DOHH2 (cell line): Measurements from ENCODE around the gene PIGT.

Experiments
- H3F3A ChIP-seq: fragments of 200-600 bp; sonication (generic), shearing (Covaris generic); 2 replicates; pipeline ENCODE4 v1.6.0; 2016; ENCODE audit warnings: antibody characterized with exemption, mild to moderate bottlenecking; ENCODE audit not compliant: control insufficient read depth, insufficient read depth
- H3K27ac ChIP-seq: fragments of 200-600 bp; sonication (generic); 2 replicates; pipeline ENCODE4 v1.5.1; 2014; ENCODE audit warnings: low read depth, mild to moderate bottlenecking, low read length, moderate library complexity
- H3K27me3 ChIP-seq: fragments of 200-600 bp; sonication (generic); 2 replicates; pipeline ENCODE4 v1.6.1; 2014; ENCODE audit warnings: mild to moderate bottlenecking, low read length, mixed read lengths; ENCODE audit not compliant: control insufficient read depth
- H3K36me3 ChIP-seq: fragments of 200-600 bp; sonication (generic); 2 replicates; pipeline ENCODE4 v1.6.1; 2014; ENCODE audit warnings: mild to moderate bottlenecking, low read length, moderate library complexity, mixed read lengths; ENCODE audit not compliant: control insufficient read depth
- H3K4me1 ChIP-seq: fragments of 200-600 bp; sonication (generic); 2 replicates; pipeline ENCODE4 v1.6.1; 2014; ENCODE audit warnings: mild to moderate bottlenecking, low read length, mixed read lengths; ENCODE audit not compliant: control insufficient read depth
- H3K4me2 ChIP-seq: fragments of 200-600 bp; sonication (generic); 2 replicates; pipeline ENCODE4 v1.6.0; 2014; ENCODE audit warnings: mild to moderate bottlenecking, low read length, moderate library complexity
- H3K4me3 ChIP-seq: fragments of 200-600 bp; sonication (generic); 2 replicates; pipeline ENCODE4 v1.5.1; 2014; ENCODE audit warnings: mild to moderate bottlenecking, low read length, mixed read lengths
- H3K79me2 ChIP-seq: fragments of 200-600 bp; sonication (generic); 2 replicates; pipeline ENCODE4 v1.6.1; 2014; ENCODE audit warnings: mild to moderate bottlenecking, low read length, mixed read lengths; ENCODE audit not compliant: control insufficient read depth
- H3K9me2 ChIP-seq: fragments of 200-600 bp; sonication (generic); replicated peaks from 2 replicates; pipeline ENCODE4 v1.6.1; 2014; ENCODE audit warnings: mild to moderate bottlenecking, low read length, mixed read lengths; ENCODE audit not compliant: control insufficient read depth
- H3K9me3 ChIP-seq: fragments of 200-600 bp; sonication (generic); 2 replicates; pipeline ENCODE4 v1.6.1; 2014; ENCODE audit warnings: antibody characterized with exemption, low read length, mixed read lengths; ENCODE audit not compliant: control insufficient read depth, insufficient read depth
- H4K20me1 ChIP-seq: fragments of 200-600 bp; sonication (generic); 2 replicates; pipeline ENCODE4 v1.6.0; 2014; ENCODE audit warnings: low read depth, mild to moderate bottlenecking, antibody characterized with exemption, low read length, moderate library complexity; ENCODE audit not compliant: control insufficient read depth, insufficient read depth
- EZH2phosphoT487 ChIP-seq: fragments of 200-600 bp; sonication (generic); IDR thresholded peaks from 2 replicates; pipeline ENCODE4 v1.6.1; 2017; ENCODE audit warnings: borderline replicate concordance, mild to moderate bottlenecking, antibody characterized with exemption, low read length, moderate library complexity, mixed read lengths
- TF ChIP-seq, protein P1 (sequence below): fragments of 200-600 bp; sonication (generic); IDR thresholded peaks from one replicate; pipeline ENCODE4 v1.5.1; 2014; ENCODE audit warnings: antibody characterized with exemption, mild to moderate bottlenecking, low read depth, low read length; ENCODE audit not compliant: poor library complexity, severe bottlenecking

Gene PIGT

GRCh38 chr20:45387274-45387673 lies 28.7 kb upstream of the PIGT start:
- H3K27ac ChIP-seq: no peak overlapping the region
- no peaks in the 10 kb centered on the region for H3K27me3 ChIP-seq
- TF ChIP-seq EZH2phosphoT487: no peak
- TF ChIP-seq, protein P1, sequence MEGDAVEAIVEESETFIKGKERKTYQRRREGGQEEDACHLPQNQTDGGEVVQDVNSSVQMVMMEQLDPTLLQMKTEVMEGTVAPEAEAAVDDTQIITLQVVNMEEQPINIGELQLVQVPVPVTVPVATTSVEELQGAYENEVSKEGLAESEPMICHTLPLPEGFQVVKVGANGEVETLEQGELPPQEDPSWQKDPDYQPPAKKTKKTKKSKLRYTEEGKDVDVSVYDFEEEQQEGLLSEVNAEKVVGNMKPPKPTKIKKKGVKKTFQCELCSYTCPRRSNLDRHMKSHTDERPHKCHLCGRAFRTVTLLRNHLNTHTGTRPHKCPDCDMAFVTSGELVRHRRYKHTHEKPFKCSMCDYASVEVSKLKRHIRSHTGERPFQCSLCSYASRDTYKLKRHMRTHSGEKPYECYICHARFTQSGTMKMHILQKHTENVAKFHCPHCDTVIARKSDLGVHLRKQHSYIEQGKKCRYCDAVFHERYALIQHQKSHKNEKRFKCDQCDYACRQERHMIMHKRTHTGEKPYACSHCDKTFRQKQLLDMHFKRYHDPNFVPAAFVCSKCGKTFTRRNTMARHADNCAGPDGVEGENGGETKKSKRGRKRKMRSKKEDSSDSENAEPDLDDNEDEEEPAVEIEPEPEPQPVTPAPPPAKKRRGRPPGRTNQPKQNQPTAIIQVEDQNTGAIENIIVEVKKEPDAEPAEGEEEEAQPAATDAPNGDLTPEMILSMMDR: no peak

DNA sequence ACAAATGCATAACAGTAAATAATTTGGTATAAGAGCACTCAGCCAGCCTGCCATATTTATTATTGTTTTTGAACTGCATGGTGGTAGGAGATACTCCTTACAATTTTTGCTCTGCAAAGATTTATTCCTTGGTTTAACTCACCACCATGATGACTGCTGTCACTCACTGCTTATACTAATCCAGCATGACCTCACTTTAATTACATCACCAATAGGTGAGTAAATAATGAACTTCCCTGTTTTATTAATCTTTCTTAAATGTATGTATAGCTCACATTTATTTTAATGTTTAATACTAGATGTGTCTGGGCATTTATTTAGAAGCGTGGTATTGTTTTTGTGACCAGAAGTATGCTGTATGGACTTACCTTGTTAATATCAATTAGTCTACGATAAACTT lies 25.0 kb upstream of the PIGT start:
- Histone ChIP-seq H3K4me1 (no peaks in the 10 kb centered on the region), H3K27ac (no peak overlapping the region), H3K9me2 (no peaks in the 10 kb centered on the region), H3F3A (no peaks in the 10 kb centered on the region), H3K27me3 (no peaks in the 10 kb centered on the region), H3K4me3 (no peak overlapping the region), H3K9me3 (no peaks in the 10 kb centered on the region), H3K4me2 (no peak overlapping the region), H3K36me3 (no peaks in the 10 kb centered on the region), H3K79me2 (no peaks in the 10 kb centered on the region), H4K20me1 (no peaks in the 10 kb centered on the region)
- TF ChIP-seq, protein P1: no peak
- TF ChIP-seq EZH2phosphoT487: no peak

More at GRCh38 chr20:45387274-45387673, 28.7 kb upstream of the PIGT start:
- H3F3A ChIP-seq: no peaks in the 10 kb centered on the region
- H3K36me3 ChIP-seq: no peaks in the 10 kb centered on the region
- no peak overlapping the region for H3K4me2 ChIP-seq
- no peaks in the 10 kb centered on the region for H3K4me1 ChIP-seq
- no peaks in the 10 kb centered on the region for H4K20me1 ChIP-seq
- H3K4me3 ChIP-seq: no peak overlapping the region
- no peaks in the 10 kb centered on the region for H3K9me2 ChIP-seq
- no peaks in the 10 kb centered on the region for H3K9me3 ChIP-seq
- no peaks in the 10 kb centered on the region for H3K79me2 ChIP-seq

GRCh38 chr20:45391559-45391958 lies 24.4 kb upstream of the PIGT start:
- Histone ChIP-seq H3K79me2 (no peaks in the 10 kb centered on the region), H3K9me3 (no peaks in the 10 kb centered on the region), H3K4me1 (no peaks in the 10 kb centered on the region), H3K4me2 (no peak overlapping the region), H3K9me2 (no peaks in the 10 kb centered on the region), H3K27ac (no peak overlapping the region), H4K20me1 (no peaks in the 10 kb centered on the region), H3K4me3 (no peak overlapping the region), H3K27me3 (no peaks in the 10 kb centered on the region), H3F3A (no peaks in the 10 kb centered on the region), H3K36me3 (no peaks in the 10 kb centered on the region)
- no peak for TF ChIP-seq EZH2phosphoT487
- TF ChIP-seq, protein P1: no peak

GRCh38 chr20:45392733-45393132 lies 23.2 kb upstream of the PIGT start:
- Histone ChIP-seq H3F3A (no peaks in the 10 kb centered on the region), H4K20me1 (no peaks in the 10 kb centered on the region), H3K9me3 (no peaks in the 10 kb centered on the region), H3K27me3 (no peaks in the 10 kb centered on the region), H3K36me3 (no peaks in the 10 kb centered on the region), H3K4me1 (no peaks in the 10 kb centered on the region), H3K79me2 (no peaks in the 10 kb centered on the region), H3K4me3 (no peak overlapping the region), H3K9me2 (no peaks in the 10 kb centered on the region), H3K4me2 (no peak overlapping the region), H3K27ac (no peak overlapping the region)
- TF ChIP-seq, protein P1: no peak
- TF ChIP-seq EZH2phosphoT487: no peak
